Common myeloid progenitor, CD34-positive (primary cell): ENCODE data around the gene NCR3LG1.

Source experiments
- CTCF ChIA-PET: fragments of 350-600 bp; sonication (Branson Sonifier 250); formaldehyde crosslinking; loops from one replicate; lab custom pipeline; 2021; ENCODE audit warnings: antibody characterized with exemption; lab: Charles Lee
- POLR2A ChIA-PET: fragments of 350-600 bp; sonication (Branson Sonifier 250); formaldehyde crosslinking; loops from one replicate; lab custom pipeline; 2021; ENCODE audit warnings: antibody characterized with exemption; lab: Charles Lee
- DNase-seq, 3 donors: peaks; one replicate each; pipeline versions ENCODE4 v3.0.0 to v3.0.0-alpha.2; 2013
- H3K27ac ChIP-seq, 2 experiments: 1 replicate in 1 of 2; 2 replicates in 1 of 2; pipeline ENCODE4 v1.7.0; 2013; ENCODE audit warnings: inconsistent platforms in 2 of 2, low read length in 2 of 2, mild to moderate bottlenecking in 2 of 2, low read depth in 1 of 2, moderate library complexity in 1 of 2; ENCODE audit not compliant: severe bottlenecking in 2 of 2, insufficient read depth in 1 of 2, poor library complexity in 1 of 2
- H3K27me3 ChIP-seq, 5 experiments: replicated peaks in 2 of 5; 1 replicate in 3 of 5; 2 replicates in 2 of 5; pipeline versions ENCODE4 v1.6.1 to v1.7.0; 2013; ENCODE audit warnings: low read length in 4 of 5, mild to moderate bottlenecking in 2 of 5, moderate library complexity in 2 of 5, inconsistent platforms in 1 of 5; ENCODE audit not compliant: insufficient read depth in 5 of 5, control insufficient read depth in 4 of 5
- H3K36me3 ChIP-seq, 4 experiments: 1 replicate in 2 of 4; 2 replicates in 2 of 4; pipeline versions ENCODE4 v1.6.1 to v1.7.0; 2013; ENCODE audit warnings: low read length in 3 of 4, control low read depth in 1 of 4, mild to moderate bottlenecking in 1 of 4; ENCODE audit not compliant: control insufficient read depth in 4 of 4, insufficient read depth in 4 of 4
- H3K4me1 ChIP-seq, 4 experiments: 1 replicate in 3 of 4; 2 replicates in 1 of 4; pipeline versions ENCODE4 v1.6.1 to v1.7.1; 2013; ENCODE audit warnings: low read length in 3 of 4, mild to moderate bottlenecking in 3 of 4, control low read depth in 1 of 4, inconsistent platforms in 1 of 4, moderate library complexity in 1 of 4; ENCODE audit not compliant: control insufficient read depth in 4 of 4, insufficient read depth in 4 of 4; ENCODE audit errors: control extremely low read depth in 1 of 4
- H3K4me3 ChIP-seq, 7 experiments: 1 replicate in 4 of 7; 2 replicates in 3 of 7; pipeline versions ENCODE4 v1.5.1 to v1.7.0; 2013; ENCODE audit warnings: mild to moderate bottlenecking in 7 of 7, low read length in 6 of 7, moderate library complexity in 6 of 7, inconsistent platforms in 2 of 7, low read depth in 2 of 7, control low read depth in 1 of 7; ENCODE audit not compliant: insufficient read depth in 4 of 7, control insufficient read depth in 1 of 7; ENCODE audit errors: extremely low read depth in 1 of 7
- H3K9me3 ChIP-seq, 5 experiments: 1 replicate in 4 of 5; 2 replicates in 1 of 5; pipeline versions ENCODE4 v1.6.1 to v1.7.1; 2013; ENCODE audit warnings: low read length in 4 of 5, mild to moderate bottlenecking in 2 of 5, inconsistent platforms in 1 of 5, low read depth in 1 of 5, moderate library complexity in 1 of 5; ENCODE audit not compliant: control insufficient read depth in 4 of 5, insufficient read depth in 2 of 5; ENCODE audit errors: control extremely low read depth in 1 of 5
- WGBS: methylation state at CpG from one replicate; pipeline ENCODE4 v1.1.5; 2013; ENCODE audit not compliant: insufficient coverage; 5-methylcytosine and 5-hydroxymethylcytosine counted together

The NCR3LG1 gene

GRCh38 chr11:17352950-17353820 lies 1.6 kb downstream of the NCR3LG1 start:
- 0% methylated on average over 44 of the region's 69 CpGs for WGBS

GRCh38 chr11:17353821-17354600 lies 2.4 kb downstream of the NCR3LG1 start:
- Histone ChIP-seq H3K27me3 (peaks cover 0 to 23% (median 4%) of the 10 kb centered on the region in 5 experiments), H3K36me3 (peaks cover 0 to 9% (median 7%) of the 10 kb centered on the region in 4 experiments), H3K27ac (no peak overlapping the region), H3K4me1 (peaks cover 10 to 40% (median 27%) of the 10 kb centered on the region in 4 experiments), H3K4me3 (peak overlapping the region; percentile 29 to 83 (median 67)), H3K9me3 (peaks cover 0 to 8% (median under 1%) of the 10 kb centered on the region in 5 experiments)
- POLR2A ChIA-PET: no interaction called here
- CTCF ChIA-PET: interaction anchor here (0.6 to 2.4 kb wide), 16 partner anchors 9 to 170 kb away, joined by 3 to 9 read pairs (median 4); no protein-coding TSS in a partner anchor
- WGBS: 19% methylated on average over 6 of the region's 15 CpGs
- peak in 2 of 3 donors; percentile 11 to 19 for DNase-seq

More at GRCh38 chr11:17352950-17353820, 1.6 kb downstream of the NCR3LG1 start:
- Histone ChIP-seq H3K36me3 (peaks cover 0 to 9% (median 7%) of the 10 kb centered on the region in 4 experiments), H3K4me1 (peaks cover 10 to 37% (median 27%) of the 10 kb centered on the region in 4 experiments), H3K27ac (peak overlapping the region in 1 of 2 experiments; percentile 4), H3K27me3 (peaks cover 0 to 23% (median 4%) of the 10 kb centered on the region in 5 experiments), H3K4me3 (peak overlapping the region; percentile 29 to 83 (median 67)), H3K9me3 (peaks cover 0 to 8% (median 0%) of the 10 kb centered on the region in 5 experiments)
- POLR2A ChIA-PET: interaction anchor here (0.6 kb wide), 1 partner anchor 62 kb away, joined by 4 read pairs; no protein-coding TSS in a partner anchor
- DNase-seq: peak; percentile 62 to 87 (median 75)
- CTCF ChIA-PET: interaction anchor here (1.0 to 2.4 kb wide), 9 partner anchors 8 to 171 kb away, joined by 3 to 9 read pairs (median 5); no protein-coding TSS in a partner anchor

GRCh38 chr11:17354601-17354991 lies 3.0 kb downstream of the NCR3LG1 start:
- peaks cover 0 to 5% (median 1%) of the 10 kb centered on the region in 4 experiments for H3K36me3 ChIP-seq
- H3K4me3 ChIP-seq: no peak overlapping the region
- peaks cover 0 to 8% (median 2%) of the 10 kb centered on the region in 5 experiments for H3K9me3 ChIP-seq
- ChIA-PET POLR2A (no interaction called here), CTCF (interaction anchor here (0.6 to 2.4 kb wide), 13 partner anchors 10 to 169 kb away, joined by 3 to 9 read pairs (median 4); no protein-coding TSS in a partner anchor)
- peak; percentile 82 to 87 (median 86) for DNase-seq
- H3K27ac ChIP-seq: no peak overlapping the region
- no CpG with 5 or more reads among the region's 3 CpGs for WGBS
- H3K27me3 ChIP-seq: peaks cover 0 to 23% (median 4%) of the 10 kb centered on the region in 5 experiments
- H3K4me1 ChIP-seq: peaks cover 10 to 40% (median 27%) of the 10 kb centered on the region in 4 experiments

DNA sequence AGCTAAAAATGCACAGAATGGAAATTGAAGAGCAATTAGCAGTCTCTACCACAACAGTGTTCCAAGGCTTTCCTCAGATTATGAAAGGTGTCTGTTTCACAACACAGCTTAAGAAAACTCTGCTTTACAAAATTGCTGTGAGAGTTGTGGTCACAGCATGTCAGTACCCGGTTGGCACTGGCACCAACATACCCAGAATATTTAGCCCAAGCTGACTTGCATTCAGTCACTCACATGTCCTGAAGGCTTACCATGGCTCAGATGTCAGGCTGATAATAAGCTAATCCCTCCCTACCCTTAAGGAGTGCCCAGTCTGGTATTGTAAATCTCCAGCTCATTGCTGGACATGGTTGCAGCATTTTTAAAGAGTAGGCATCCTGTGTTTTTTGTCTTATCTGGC lies 14.9 kb downstream of the NCR3LG1 start:
- no peak for DNase-seq
- no peaks in the 10 kb centered on the region for H3K27me3 ChIP-seq
- H3K4me1 ChIP-seq: no peaks in the 10 kb centered on the region
- H3K36me3 ChIP-seq: peaks cover 0 to 46% (median 15%) of the 10 kb centered on the region in 4 experiments
- peaks cover 6 to 50% (median 33%) of the 10 kb centered on the region in 5 experiments for H3K9me3 ChIP-seq
- no peak overlapping the region for H3K27ac ChIP-seq
- WGBS: 100% methylated on average over 1 of the region's 1 CpG
- ChIA-PET POLR2A (no interaction called here), CTCF (interaction anchor here (1.0 to 1.7 kb wide), 6 partner anchors 11 to 21 kb away, joined by 3 to 10 read pairs (median 4); no protein-coding TSS in a partner anchor)
- no peak overlapping the region for H3K4me3 ChIP-seq

GRCh38 chr11:17368551-17368950 lies 17.0 kb downstream of the NCR3LG1 start:
- 96% methylated on average over 3 of the region's 3 CpGs for whole genome bisulfite sequencing
- peaks cover 6 to 71% (median 49%) of the 10 kb centered on the region in 5 experiments for H3K9me3 ChIP-seq
- H3K36me3 ChIP-seq: peaks cover 0 to 63% (median 23%) of the 10 kb centered on the region in 4 experiments
- no peak for DNase-seq
- no peak overlapping the region for H3K27ac ChIP-seq
- POLR2A ChIA-PET: no interaction called here
- H3K27me3 ChIP-seq: no peaks in the 10 kb centered on the region
- no peaks in the 10 kb centered on the region for H3K4me1 ChIP-seq
- H3K4me3 ChIP-seq: peak overlapping the region in 1 of 7 experiments; percentile 9
- CTCF ChIA-PET: interaction anchor here (1.5 kb wide), 1 partner anchor 14 kb away, joined by 3 read pairs; no protein-coding TSS in a partner anchor

DNA sequence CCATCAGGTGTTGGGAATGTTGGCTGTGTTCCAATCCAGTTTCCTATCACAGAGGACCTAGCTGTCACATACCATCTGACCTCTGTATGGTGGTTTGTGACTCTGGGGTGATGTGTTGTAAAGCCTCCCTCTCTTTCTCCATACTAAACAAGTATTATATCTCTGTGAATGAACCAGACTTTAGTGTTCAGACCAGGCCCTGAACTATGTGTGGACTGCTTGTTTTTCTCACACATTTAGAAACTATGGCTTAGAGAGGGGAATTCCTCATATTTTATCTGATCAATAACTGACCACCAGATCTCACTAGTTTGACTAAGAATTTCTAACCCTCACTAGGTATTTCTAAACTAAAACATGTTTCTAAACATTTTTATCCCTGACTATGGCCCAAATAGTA lies 17.5 kb downstream of the NCR3LG1 start:
- H3K36me3 ChIP-seq: peaks cover 0 to 69% (median 24%) of the 10 kb centered on the region in 4 experiments
- ChIA-PET POLR2A (no interaction called here), CTCF (interaction anchor here (1.5 to 1.7 kb wide), 2 partner anchors 14 to 15 kb away, joined by 3 to 7 read pairs; no protein-coding TSS in a partner anchor)
- H3K9me3 ChIP-seq: peaks cover 6 to 76% (median 53%) of the 10 kb centered on the region in 5 experiments
- H3K27ac ChIP-seq: no peak overlapping the region
- H3K27me3 ChIP-seq: no peaks in the 10 kb centered on the region
- H3K4me3 ChIP-seq: peak overlapping the region in 1 of 7 experiments; percentile 9
- DNase-seq: no peak
- H3K4me1 ChIP-seq: no peaks in the 10 kb centered on the region
